LHCN-M2 (cell line): ENCODE results near the gene TMEM63A. TPM values are rescaled to one million over a fixed set of nuclear protein-coding genes. Genes with fewer than 3 reads are reported as not detected.

ENCODE experiments used
- DNase-seq: peaks from one replicate; pipeline ENCODE4 v3.0.0-alpha.2; 2012; ENCODE audit warnings: low read depth
- total RNA-seq: library from RNA; depleted of rRNA; stranded (reverse); fragments of >200 nt; gene quantifications from 2 replicates; pipeline ENCODE4 v1.2.3, GENCODE V29; 2014

TMEM63A gene
- total RNA-seq, 1 experiment from 2014 or later: 10.2 TPM

- no peak for DNase-seq
Measured at GRCh38 chr1:225866981-225867380, 15.2 kb downstream of the TMEM63A start.

GRCh38 chr1:225866061-225866837 is 15.9 kb downstream of the TMEM63A start:
- DNase-seq: peak; percentile 62

GRCh38 chr1:225865514-225865913 is 16.7 kb downstream of the TMEM63A start:
- DNase-seq: no peak

DNA sequence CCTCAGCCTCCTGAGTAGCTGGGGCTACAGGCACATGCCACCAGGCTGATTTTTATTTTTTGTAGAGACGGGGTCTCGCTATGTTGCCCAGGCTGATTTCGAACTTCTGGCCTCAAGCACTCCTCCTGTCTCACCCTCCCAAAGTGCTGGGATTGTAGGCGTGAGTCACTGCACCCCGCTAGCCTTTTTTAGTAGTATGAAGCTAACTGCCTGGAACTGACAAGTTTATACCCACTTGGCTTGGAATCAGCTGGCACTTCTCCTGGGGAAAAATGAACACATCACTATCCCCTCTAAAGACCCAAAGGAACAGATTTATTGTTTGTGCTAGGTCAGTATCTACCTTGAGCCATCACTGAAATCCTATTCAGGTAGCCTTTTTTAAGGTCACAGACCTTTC is 19.0 kb downstream of the TMEM63A start:
- DNase-seq: no peak

DNA sequence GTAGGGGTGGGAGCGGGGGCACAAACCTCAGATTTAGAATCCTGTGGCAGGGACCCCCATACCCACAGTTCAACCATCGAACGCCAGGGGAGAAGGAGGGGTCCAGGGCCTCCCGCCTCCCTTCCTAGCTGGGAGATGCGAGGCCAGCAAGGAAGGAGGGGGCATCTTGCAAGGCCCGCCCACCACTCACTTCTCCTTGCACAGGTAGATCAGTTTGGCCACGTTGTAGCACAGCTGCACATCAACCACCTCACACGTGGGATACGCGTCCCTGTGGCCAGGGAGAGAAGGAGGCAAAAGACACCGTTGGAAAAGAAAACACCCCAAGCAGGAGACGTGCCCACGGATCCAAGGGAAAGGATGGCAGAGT is 19.6 kb downstream of the TMEM63A start:
- no peak for DNase-seq

- DNase-seq: no peak
Measured at GRCh38 chr1:225861834-225862580, 20.2 kb downstream of the TMEM63A start.

DNA sequence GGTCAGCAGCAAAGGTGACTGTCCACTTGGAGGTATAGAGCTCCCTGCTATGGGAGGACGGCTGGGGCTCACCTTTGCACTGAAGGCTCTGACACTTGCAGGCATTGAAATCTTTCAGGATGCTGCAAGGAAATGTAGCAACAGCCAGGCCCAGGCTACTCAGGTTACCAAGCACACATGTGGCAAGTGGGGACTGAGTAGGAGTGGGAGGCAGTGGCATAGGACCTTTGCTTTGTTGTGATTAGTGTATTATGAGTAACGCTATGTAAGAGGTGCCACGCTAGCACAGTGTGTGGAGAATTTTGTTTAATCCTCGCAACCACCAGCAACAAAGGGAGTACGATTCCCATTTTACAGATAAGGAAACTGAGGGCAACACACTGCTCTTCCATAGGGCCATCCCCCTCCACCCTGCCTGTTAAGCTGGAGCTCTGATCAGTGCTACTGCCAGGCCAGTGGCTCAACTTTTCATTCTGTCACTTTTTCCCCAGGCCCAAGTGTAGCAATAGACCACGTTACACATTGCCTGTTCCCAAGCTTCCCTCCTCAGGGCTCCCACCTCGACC is 21.2 kb downstream of the TMEM63A start:
- no peak for DNase-seq

DNA sequence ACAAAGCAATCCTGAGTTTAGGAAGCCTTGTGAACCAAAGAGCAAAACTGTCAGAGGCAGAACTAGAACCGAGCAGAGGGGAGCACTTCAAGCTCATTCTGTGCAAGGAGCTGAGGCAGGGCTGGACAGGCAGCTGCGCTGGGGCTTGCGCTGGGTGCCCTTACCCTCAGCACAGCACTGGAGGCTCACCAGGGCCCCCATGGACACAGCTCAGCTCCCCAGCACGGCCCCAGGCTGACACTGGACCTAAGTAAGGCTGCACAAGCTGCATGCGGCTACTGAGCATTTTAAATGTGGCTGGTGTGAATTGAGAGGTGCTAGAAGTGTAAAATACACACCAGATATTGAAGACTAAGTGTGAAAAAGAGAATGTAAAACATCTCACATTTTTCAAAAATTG is 22.1 kb downstream of the TMEM63A start:
- DNase-seq: no peak

DNA sequence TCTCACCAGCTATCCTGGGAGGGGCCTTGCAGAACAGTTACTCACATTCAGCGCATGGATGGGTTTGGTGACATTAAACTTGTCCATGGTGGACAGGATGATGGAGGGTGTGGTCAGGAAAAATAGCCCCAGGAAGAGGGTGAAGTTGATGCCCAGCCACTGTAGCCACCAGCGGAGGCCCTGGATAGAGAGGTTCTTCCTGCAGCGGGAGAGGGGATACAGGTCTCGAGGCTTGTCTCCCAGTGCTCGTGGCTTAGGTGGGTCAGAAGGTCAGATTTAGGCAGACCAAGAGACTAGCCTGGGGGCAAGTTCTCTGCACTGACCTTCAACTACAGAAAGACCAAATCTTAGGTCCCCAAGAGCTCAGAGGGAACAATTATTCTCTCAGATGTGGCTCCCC is 23.0 kb downstream of the TMEM63A start:
- no peak for DNase-seq

- no peak for DNase-seq
Measured at GRCh38 chr1:225857256-225857655, 24.9 kb downstream of the TMEM63A start.

- DNase-seq: no peak
Measured at GRCh38 chr1:225855503-225856300, 26.5 kb downstream of the TMEM63A start.

- DNase-seq: no peak
Measured at GRCh38 chr1:225853441-225853840, 28.7 kb downstream of the TMEM63A start.

- DNase-seq: no peak
Measured at GRCh38 chr1:225852413-225853124, 29.6 kb downstream of the TMEM63A start.

DNA sequence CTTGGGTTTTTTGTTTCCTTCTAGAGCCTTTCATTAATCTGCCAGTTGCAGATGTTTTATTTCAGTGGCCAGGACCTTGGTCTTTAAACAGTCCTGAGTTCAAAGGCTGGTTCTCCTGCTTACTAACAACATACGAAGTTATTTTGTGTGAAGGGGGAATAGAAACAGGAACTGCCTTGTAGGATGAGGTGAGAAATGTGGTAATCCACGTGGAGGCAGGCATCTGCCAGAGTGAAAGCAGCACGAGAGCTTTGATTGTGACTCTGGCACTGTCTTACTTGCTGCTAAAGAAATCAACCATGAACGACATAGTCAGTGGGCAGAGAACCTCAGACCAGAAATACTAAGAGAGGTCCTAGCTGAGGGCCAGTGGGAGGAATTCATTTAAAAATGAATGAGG is 30.4 kb downstream of the TMEM63A start:
- DNase-seq: no peak

DNA sequence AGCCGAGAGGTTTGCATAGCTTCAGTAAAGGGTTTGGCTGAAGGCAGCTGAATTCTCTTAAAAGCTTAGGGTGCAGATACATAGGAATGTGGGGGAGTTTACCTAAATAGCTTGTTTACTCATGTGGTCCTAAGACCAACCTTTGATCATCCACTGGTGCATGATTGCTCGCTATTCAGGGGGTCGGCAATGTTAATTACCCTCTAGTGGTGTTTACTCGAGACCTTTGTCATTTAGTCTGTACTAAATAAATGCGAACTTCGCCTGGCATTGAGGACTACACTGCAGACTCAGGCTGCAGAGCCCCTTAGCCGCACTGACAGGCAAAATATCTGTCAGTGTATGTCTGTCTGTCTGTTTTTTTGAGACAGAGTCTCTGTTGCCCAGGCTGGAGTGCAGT is 31.8 kb downstream of the TMEM63A start:
- no peak for DNase-seq

- no peak for DNase-seq
Measured at GRCh38 chr1:225849925-225850324, 32.3 kb downstream of the TMEM63A start.

GRCh38 chr1:225848030-225848955 is 33.9 kb downstream of the TMEM63A start:
- DNase-seq: no peak

- no peak for DNase-seq
Measured at GRCh38 chr1:225847610-225848009, 34.6 kb downstream of the TMEM63A start.

DNA sequence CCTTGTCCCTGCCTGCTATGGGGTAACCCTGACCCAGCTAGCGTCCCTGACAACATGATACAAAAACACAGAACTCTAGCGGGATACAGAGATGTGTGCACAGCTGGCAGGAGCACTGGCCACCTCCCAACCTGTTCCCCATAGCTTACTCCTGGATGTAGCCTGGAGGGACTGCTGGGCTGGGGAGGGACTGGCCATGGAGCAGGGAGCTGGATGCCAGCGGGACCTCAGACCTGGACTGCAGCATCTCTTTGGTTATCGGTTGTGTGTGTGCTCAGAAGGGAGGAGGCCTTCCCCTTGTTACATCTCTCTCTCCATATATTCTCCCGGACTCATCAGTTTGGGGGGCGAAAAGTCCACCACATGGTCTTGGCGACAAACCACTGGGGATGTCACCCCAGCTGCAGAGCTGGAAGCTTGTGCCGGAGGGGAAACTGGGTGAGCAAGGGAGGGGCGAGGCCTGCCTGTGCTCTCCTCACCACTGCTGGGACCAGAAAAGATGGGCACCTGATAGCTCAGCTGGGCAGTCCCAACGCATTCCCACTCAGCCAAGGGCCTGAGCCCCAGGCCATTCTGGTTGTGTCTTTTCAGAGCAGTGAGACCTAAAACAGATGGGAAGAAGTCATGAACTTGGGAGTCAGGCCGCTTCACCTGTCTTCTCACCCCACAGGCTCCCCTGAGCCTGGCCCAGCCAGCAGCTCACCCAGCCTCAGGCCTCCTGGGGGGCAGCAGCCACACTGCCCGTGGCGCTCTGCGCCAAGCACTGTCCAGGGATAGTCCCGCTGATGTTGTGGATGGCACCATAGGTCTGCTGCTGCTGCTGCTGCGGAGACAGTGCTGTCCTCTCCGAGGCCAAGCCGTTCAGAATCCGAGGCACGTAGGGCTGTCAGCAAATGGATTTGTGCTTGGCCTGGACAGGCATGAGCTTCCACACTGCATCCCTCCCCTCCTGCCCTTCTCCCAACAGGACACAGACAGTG is 35.6 kb downstream of the TMEM63A start:
- no peak for DNase-seq
